ENCODE measurements around the gene CAPN9.

The CAPN9 gene

DNA sequence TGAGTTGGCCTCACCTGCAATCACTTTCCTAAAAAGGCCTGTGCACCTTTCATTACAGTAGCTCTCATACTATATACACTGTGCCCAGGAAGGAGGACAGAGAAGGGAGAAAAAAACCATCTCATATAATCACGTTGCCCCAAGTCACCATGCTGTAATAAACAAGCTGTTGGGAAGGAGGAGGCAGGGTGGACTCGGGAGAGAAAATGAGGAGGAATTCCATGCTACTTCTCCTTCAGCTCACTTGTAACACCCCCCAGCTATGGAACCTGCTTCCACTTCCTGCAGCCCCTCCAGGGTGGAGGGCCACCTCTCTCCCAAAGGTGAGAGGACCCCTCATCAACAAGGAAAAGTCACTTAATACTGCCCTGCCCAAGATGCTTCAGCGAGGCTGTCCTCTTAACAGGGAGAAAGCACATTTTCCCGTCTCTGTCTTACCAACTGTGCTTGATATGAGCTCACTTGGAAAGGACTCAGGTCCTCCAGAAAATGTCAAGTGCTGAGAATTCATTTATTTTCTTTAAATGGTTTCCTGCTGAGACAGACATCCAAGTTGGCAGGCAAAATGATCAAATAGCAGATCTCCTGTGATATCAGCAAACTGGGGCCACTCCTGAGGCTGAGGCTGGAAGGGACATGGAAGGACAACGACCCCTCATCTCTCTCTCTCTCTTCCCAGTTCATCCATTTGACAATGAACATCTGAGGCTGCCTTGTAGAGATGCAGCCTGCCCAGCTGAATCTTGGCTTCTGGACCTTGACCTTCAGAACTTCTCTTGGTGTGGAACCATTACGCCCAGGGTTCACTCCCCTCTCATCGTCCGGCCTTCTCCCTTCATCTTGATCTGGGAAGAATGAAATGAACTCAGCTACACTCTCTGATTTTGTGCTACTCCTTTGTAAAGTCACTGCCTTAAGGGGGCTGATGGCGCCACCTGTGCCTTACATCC, 54.0 kb downstream of the CAPN9 start:
- no peak overlapping the region for H3K4me3 ChIP-seq (ENCODE audit: low read length)
- TF ChIP-seq, protein P1, sequence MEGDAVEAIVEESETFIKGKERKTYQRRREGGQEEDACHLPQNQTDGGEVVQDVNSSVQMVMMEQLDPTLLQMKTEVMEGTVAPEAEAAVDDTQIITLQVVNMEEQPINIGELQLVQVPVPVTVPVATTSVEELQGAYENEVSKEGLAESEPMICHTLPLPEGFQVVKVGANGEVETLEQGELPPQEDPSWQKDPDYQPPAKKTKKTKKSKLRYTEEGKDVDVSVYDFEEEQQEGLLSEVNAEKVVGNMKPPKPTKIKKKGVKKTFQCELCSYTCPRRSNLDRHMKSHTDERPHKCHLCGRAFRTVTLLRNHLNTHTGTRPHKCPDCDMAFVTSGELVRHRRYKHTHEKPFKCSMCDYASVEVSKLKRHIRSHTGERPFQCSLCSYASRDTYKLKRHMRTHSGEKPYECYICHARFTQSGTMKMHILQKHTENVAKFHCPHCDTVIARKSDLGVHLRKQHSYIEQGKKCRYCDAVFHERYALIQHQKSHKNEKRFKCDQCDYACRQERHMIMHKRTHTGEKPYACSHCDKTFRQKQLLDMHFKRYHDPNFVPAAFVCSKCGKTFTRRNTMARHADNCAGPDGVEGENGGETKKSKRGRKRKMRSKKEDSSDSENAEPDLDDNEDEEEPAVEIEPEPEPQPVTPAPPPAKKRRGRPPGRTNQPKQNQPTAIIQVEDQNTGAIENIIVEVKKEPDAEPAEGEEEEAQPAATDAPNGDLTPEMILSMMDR (conservative IDR thresholded peaks at IDR 0.05; ENCODE audit: low read depth, low read length) = no peak
- no peak for DNase-seq (ENCODE audit: low read depth)

DNA sequence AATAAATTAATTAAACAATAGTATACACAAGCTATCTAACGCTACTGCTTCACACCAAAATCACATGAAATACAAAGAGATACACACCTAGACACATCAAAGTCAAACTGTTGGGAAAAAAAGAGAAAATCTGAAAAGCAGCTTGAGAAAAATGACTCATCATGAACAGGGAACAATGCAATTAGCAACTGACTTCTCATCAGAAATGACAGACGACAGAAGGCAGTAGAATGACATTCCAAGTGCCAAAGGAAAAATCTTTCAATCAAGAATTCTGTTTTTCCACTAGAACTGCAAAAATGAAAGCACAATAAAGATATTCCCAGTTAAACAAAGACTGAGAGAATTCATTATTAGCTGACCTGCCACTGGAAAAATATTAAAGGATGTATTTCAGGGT, 57.2 kb downstream of the CAPN9 start:
- DNase-seq (ENCODE audit: low read depth) = no peak
- H3K4me3 ChIP-seq (ENCODE audit: low read length) = no peak overlapping the region
- TF ChIP-seq, protein P1 (conservative IDR thresholded peaks at IDR 0.05; ENCODE audit: low read depth, low read length) = no peak

DNA sequence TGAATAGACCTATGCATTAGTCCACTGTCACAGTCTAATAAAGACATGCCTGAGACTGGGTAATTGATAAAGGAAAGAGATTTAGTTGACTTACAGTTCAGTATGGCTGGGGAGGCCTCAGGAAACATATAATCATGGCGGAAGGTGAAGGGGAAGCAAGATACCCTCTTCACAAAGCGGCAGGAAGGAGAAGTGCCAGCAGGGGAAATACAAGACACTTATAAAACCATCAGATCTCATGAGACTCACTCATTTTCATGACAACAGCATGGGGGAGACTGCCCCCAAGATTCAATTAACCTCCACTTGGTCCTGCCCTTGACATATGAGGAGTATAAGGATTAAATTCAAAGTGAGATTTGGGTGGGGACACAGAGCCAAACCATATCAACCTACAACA, 59.4 kb downstream of the CAPN9 start:
- TF ChIP-seq, protein P1 (conservative IDR thresholded peaks at IDR 0.05; ENCODE audit: low read depth, low read length) = no peak
- no peak overlapping the region for H3K4me3 ChIP-seq (ENCODE audit: low read length)

DNA sequence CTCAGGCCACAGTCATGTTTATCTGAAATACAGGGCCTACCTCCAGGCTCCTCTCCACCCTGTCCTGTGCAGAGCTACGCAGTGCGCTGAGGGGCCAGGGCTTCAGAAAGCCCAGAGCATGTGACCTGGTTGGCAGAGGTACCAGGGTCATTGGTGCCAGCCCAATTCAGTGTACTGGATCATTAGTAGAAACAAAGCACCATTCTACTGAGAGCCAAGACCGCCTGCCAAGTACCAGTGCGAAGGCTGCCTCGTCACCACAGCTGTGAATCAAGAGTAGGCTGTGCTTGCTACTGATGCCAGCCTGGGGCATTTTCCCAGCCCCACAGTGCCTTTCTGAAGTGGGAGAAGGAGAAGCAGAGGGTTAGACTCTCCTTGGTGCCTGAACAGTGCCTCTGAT, 59.8 kb downstream of the CAPN9 start:
- TF ChIP-seq, protein P1 (conservative IDR thresholded peaks at IDR 0.05; ENCODE audit: low read depth, low read length) = no peak
- H3K4me3 ChIP-seq (ENCODE audit: low read length) = no peak overlapping the region
- no peak for DNase-seq (ENCODE audit: low read depth)

More for the DNA sequence above, 59.4 kb downstream of the CAPN9 start:
- DNase-seq (ENCODE audit: low read depth) = no peak

GRCh38 chr1:230807561-230808280, 60.5 kb downstream of the CAPN9 start:
- DNase-seq (ENCODE audit: low read depth) = no peak
- TF ChIP-seq, protein P1 (conservative IDR thresholded peaks at IDR 0.05; ENCODE audit: low read depth, low read length) = no peak
- no peak overlapping the region for H3K4me3 ChIP-seq (ENCODE audit: low read length)

GRCh38 chr1:230808281-230808872, 61.2 kb downstream of the CAPN9 start:
- no peak for DNase-seq (ENCODE audit: low read depth)

More at GRCh38 chr1:230808281-230808872, 61.2 kb downstream of the CAPN9 start:
- H3K4me3 ChIP-seq (ENCODE audit: low read length) = no peak overlapping the region
- TF ChIP-seq, protein P1 (conservative IDR thresholded peaks at IDR 0.05; ENCODE audit: low read depth, low read length) = no peak
